ENCODE measurements around the gene GRID1. TPM values are rescaled to one million over a fixed set of nuclear protein-coding genes. Genes with fewer than 3 reads are reported as not detected.

Gene GRID1
- total and polyA plus RNA-seq, 10 of the 15 experiments (the other 5 are each of a cell fraction or from before 2014, with no cell fraction given): 0.04 to 0.62 (median 0.08) TPM; not detected in 5

GRCh38 chr10:86202226-86202735 is 164.3 kb downstream of the GRID1 start:
- RAD21 ChIA-PET (ENCODE audit: unreplicated experiment): no interaction called here
- H3K9me3 ChIP-seq (replicated peaks; ENCODE audit: control insufficient read depth, insufficient read depth, low read length): no peaks in the 10 kb centered on the region
- no TSS peak for BruUV-seq (replicated peaks)
- intact Hi-C loops (cut with micrococcal nuclease; ENCODE audit: unreplicated experiment): no loop called here
- in situ Hi-C loops (cut with MboI): no loop called here
- H3K4me2 ChIP-seq (ENCODE audit: control insufficient read depth, insufficient read depth): no peak overlapping the region
- ATAC-seq (no peak), DNase-seq (ENCODE audit: low read depth, low spot score) (no peak), FAIRE-seq (no peak)
- no peak overlapping the region for H3K9ac ChIP-seq (ENCODE audit: control insufficient read depth, insufficient read depth, low read length)
- POLR2A ChIA-PET: no interaction called here
- no peaks in the 10 kb centered on the region for H4K20me1 ChIP-seq (ENCODE audit: control insufficient read depth, insufficient read depth)
- H3K79me2 ChIP-seq (ENCODE audit: control insufficient read depth, insufficient read depth, low read length): no peaks in the 10 kb centered on the region
- no peak overlapping the region for H2AFZ ChIP-seq (ENCODE audit: control insufficient read depth, low read depth, low read length)
- CTCF ChIA-PET: no interaction called here
- TF ChIP-seq, protein P1, sequence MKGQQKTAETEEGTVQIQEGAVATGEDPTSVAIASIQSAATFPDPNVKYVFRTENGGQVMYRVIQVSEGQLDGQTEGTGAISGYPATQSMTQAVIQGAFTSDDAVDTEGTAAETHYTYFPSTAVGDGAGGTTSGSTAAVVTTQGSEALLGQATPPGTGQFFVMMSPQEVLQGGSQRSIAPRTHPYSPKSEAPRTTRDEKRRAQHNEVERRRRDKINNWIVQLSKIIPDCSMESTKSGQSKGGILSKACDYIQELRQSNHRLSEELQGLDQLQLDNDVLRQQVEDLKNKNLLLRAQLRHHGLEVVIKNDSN (IDR thresholded peaks at IDR 0.05; ENCODE audit: borderline replicate concordance, extremely low read length, insufficient read depth, low read depth, low read length): no peak
- TF ChIP-seq EED (IDR thresholded peaks at IDR 0.05; ENCODE audit: low read depth) (no peak), ZNF24 (IDR thresholded peaks at IDR 0.05) (no peak), KLF5 (IDR thresholded peaks at IDR 0.05; ENCODE audit: partially characterized antibody) (no peak), STAT1 (conservative IDR thresholded peaks at IDR 0.05) (no peak), CHD2 (IDR thresholded peaks at IDR 0.05; ENCODE audit: borderline replicate concordance, low read depth, low read length) (no peak), SREBF2 (IDR thresholded peaks at IDR 0.05; ENCODE audit: low read length) (no peak), ZNF687 (IDR thresholded peaks at IDR 0.05) (no peak), FOS (IDR thresholded peaks at IDR 0.05; ENCODE audit: borderline replicate concordance, extremely low read depth, insufficient read length) (no peak), NFYA (IDR thresholded peaks at IDR 0.05; ENCODE audit: borderline replicate concordance, low read depth, low read length) (no peak), PAX5 (IDR thresholded peaks at IDR 0.05; ENCODE audit: borderline replicate concordance, low read depth, low read length) (no peak)
- no peaks in the 10 kb centered on the region for H3K36me3 ChIP-seq (ENCODE audit: control insufficient read depth in 2 of 2, insufficient read depth in 2 of 2, low read length in 1 of 2)
- H3K4me1 ChIP-seq (ENCODE audit: control insufficient read depth, insufficient read depth, low read length): no peaks in the 10 kb centered on the region
- H3K4me3 ChIP-seq: no peak overlapping the region
- 30% methylated on average over 5 of the region's 5 CpGs for WGBS (ENCODE audit: insufficient coverage, insufficient replicate concordance, low lambda C conversion rate, missing lambda C conversion rate)
- SMC1A ChIA-PET (ENCODE audit: uncharacterized antibody, unreplicated experiment): no interaction called here
- no peak overlapping the region for H3K27ac ChIP-seq (ENCODE audit: control insufficient read depth, insufficient read depth)
- H3K27me3 ChIP-seq (replicated peaks in 1 of 2; ENCODE audit: control insufficient read depth in 2 of 2, insufficient read depth in 2 of 2, low read length in 1 of 2): peaks cover 0 to 4% of the 10 kb centered on the region in 2 experiments; a peak in 2 of 4 replicates
